KG1 (cell line): ENCODE measurements around the gene SLCO4A1.

Experiments
- DNase-seq: peaks from one replicate; lab custom pipeline; 2025; lab: John Stamatoyannopoulos, UW

Gene SLCO4A1

GRCh38 chr20:62607366-62608217 is 34.7 kb upstream of the SLCO4A1 start:
- DNase-seq: no peak

- no peak for DNase-seq
Observed at GRCh38 chr20:62608218-62608565, 34.1 kb upstream of the SLCO4A1 start.

GRCh38 chr20:62609279-62609720 is 33.0 kb upstream of the SLCO4A1 start:
- DNase-seq: no peak

- DNase-seq: no peak
Observed at GRCh38 chr20:62609811-62610757, 32.2 kb upstream of the SLCO4A1 start.

- DNase-seq: no peak
Observed at GRCh38 chr20:62611012-62611411, 31.3 kb upstream of the SLCO4A1 start.

GRCh38 chr20:62611819-62612218 is 30.5 kb upstream of the SLCO4A1 start:
- no peak for DNase-seq

- no peak for DNase-seq
Observed at GRCh38 chr20:62614085-62614960, 28.0 kb upstream of the SLCO4A1 start.

- DNase-seq: no peak
Observed at GRCh38 chr20:62614961-62615680, 27.2 kb upstream of the SLCO4A1 start.

GRCh38 chr20:62615750-62616251 is 26.5 kb upstream of the SLCO4A1 start:
- DNase-seq: no peak

- DNase-seq: peak; percentile 78
Observed at GRCh38 chr20:62616728-62617621, 25.3 kb upstream of the SLCO4A1 start.

- peak; percentile 38 for DNase-seq
Observed at GRCh38 chr20:62617711-62618483, 24.4 kb upstream of the SLCO4A1 start.

- DNase-seq: peak; percentile 48
Observed at GRCh38 chr20:62618611-62619529, 23.4 kb upstream of the SLCO4A1 start.

GRCh38 chr20:62620625-62621024 is 21.7 kb upstream of the SLCO4A1 start:
- DNase-seq: no peak

- no peak for DNase-seq
Observed at GRCh38 chr20:62621251-62622110, 20.8 kb upstream of the SLCO4A1 start.

- no peak for DNase-seq
Observed at GRCh38 chr20:62622178-62622876, 20.0 kb upstream of the SLCO4A1 start.

GRCh38 chr20:62622877-62623487 is 19.3 kb upstream of the SLCO4A1 start:
- no peak for DNase-seq
